ENCODE measurements around the gene CST2. TPM values are rescaled to one million over a fixed set of nuclear protein-coding genes. Genes with fewer than 3 reads are reported as not detected.

The CST2 gene
- polyA plus RNA-seq, 1 donor from 2014 or later: not detected

DNA sequence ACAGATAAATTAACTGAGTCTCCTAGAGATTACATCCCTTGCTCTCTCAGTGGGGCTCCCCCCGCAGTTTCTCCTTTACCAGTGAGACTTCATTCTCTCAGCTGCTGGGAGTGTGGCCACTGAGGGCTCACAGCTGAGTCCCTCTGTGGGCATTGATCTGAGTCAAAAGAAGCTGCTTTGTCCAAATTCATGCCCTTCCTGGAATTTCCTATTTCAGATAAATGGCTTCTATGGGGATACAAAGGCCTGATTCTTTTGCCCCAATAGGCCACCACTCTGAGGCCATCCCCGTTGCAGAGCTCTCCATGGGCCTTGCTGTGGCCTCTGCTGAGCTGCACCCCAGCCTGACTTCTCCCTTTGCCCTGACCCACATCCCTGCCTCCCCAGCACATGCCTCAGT, 43.0 kb upstream of the CST2 start:
- H3K79me2 ChIP-seq (replicated peaks; ENCODE audit: insufficient read depth, low read length): no peaks in the 10 kb centered on the region
- H3K4me3 ChIP-seq (ENCODE audit: low read length): no peak overlapping the region
- H3K4me2 ChIP-seq (ENCODE audit: low read length): no peak overlapping the region
- no peak overlapping the region for H3K27ac ChIP-seq (ENCODE audit: low read length)
- no peaks in the 10 kb centered on the region for H4K20me1 ChIP-seq (ENCODE audit: insufficient read depth)
- no peaks in the 10 kb centered on the region for H3K9me3 ChIP-seq (ENCODE audit: low read length)
- no peaks in the 10 kb centered on the region for H3K9me2 ChIP-seq (ENCODE audit: insufficient read depth, low read length)
- no peaks in the 10 kb centered on the region for H3K36me3 ChIP-seq (ENCODE audit: insufficient read depth, low read length)
- H3F3A ChIP-seq (ENCODE audit: insufficient read depth, low read length, poor library complexity, severe bottlenecking): no peaks in the 10 kb centered on the region
- H3K27me3 ChIP-seq (ENCODE audit: insufficient read depth, low read depth, low read length): no peaks in the 10 kb centered on the region
- H2AFZ ChIP-seq (ENCODE audit: low read depth, low read length): no peak overlapping the region
- no peak overlapping the region for H3K9ac ChIP-seq (ENCODE audit: low read length)
- TF ChIP-seq REST (IDR thresholded peaks at IDR 0.05; ENCODE audit: borderline replicate concordance): no peak

DNA sequence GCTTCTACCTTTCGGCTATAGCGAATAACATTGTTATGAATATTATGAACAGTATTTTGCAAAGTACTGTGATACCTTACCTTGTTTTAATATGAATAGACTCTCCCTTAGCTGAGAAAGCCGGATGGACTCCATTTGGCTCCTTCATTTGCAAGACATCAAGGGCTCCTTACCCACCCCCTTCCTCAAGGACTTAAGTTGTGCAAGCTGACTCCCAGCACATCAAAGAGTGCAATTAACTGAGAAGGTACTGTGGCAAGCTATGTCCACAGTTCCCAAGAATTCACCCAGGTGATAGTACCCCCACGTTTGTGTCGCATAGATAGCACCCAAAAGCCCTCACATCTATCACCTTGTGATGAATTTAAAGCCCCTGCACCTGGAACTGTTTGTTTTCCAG, 41.8 kb upstream of the CST2 start:
- no peak for TF ChIP-seq MXI1 (conservative IDR thresholded peaks at IDR 0.05; ENCODE audit: poor library complexity, severe bottlenecking)
- TF ChIP-seq EZH2 (IDR thresholded peaks at IDR 0.05; ENCODE audit: borderline replicate concordance, insufficient read depth, low read length, poor library complexity, severe bottlenecking): no peak
- no peak for TF ChIP-seq TAF1 (IDR thresholded peaks at IDR 0.05; ENCODE audit: low read depth)
- no peak for TF ChIP-seq POLR2AphosphoS5 (IDR thresholded peaks at IDR 0.05)
- no peak for TF ChIP-seq SMC3 (conservative IDR thresholded peaks at IDR 0.05; ENCODE audit: poor library complexity)
- TF ChIP-seq EP300 (conservative IDR thresholded peaks at IDR 0.05; ENCODE audit: poor library complexity, severe bottlenecking): no peak
- TF ChIP-seq CTCF (IDR thresholded peaks at IDR 0.05; ENCODE audit: poor library complexity, severe bottlenecking): no peak
- no peak for TF ChIP-seq RAD21 (conservative IDR thresholded peaks at IDR 0.05)
- TF ChIP-seq REST (IDR thresholded peaks at IDR 0.05; ENCODE audit: borderline replicate concordance): no peak
- Histone ChIP-seq H3K27ac (ENCODE audit: low read length) (no peak overlapping the region), H3K4me3 (ENCODE audit: low read length) (no peak overlapping the region), H3K9ac (ENCODE audit: low read length) (no peak overlapping the region), H3K36me3 (ENCODE audit: insufficient read depth, low read length) (no peaks in the 10 kb centered on the region), H4K20me1 (ENCODE audit: insufficient read depth) (no peaks in the 10 kb centered on the region), H3K9me3 (ENCODE audit: low read length) (no peaks in the 10 kb centered on the region), H3K79me2 (replicated peaks; ENCODE audit: insufficient read depth, low read length) (no peaks in the 10 kb centered on the region), H3K9me2 (ENCODE audit: insufficient read depth, low read length) (no peaks in the 10 kb centered on the region), H2AFZ (ENCODE audit: low read depth, low read length) (no peak overlapping the region), H3K27me3 (ENCODE audit: insufficient read depth, low read depth, low read length) (no peaks in the 10 kb centered on the region), H3F3A (ENCODE audit: insufficient read depth, low read length, poor library complexity, severe bottlenecking) (no peaks in the 10 kb centered on the region), H3K4me2 (ENCODE audit: low read length) (no peak overlapping the region)

Data from neural cell (in vitro differentiated cells).